ENCODE results near the gene TAMM41. TPM values are rescaled to one million over a fixed set of nuclear protein-coding genes. Genes with fewer than 3 reads are reported as not detected.

TAMM41 gene
- polyA plus RNA-seq, 3 donors, result 5.1 to 8.1 (median 6.9) TPM

GRCh38 chr3:11820531-11821041 is 26.1 kb downstream of the TAMM41 start:
- H3K27ac ChIP-seq (ENCODE audit: low read depth, low read length), result no peak overlapping the region
- 52 to 75% (median 64%) methylated on average over 3 of the region's 3 CpGs for WGBS, 3 donors

- H3K27ac ChIP-seq (ENCODE audit: low read depth, low read length), result no peak overlapping the region
- WGBS, 3 donors, result 90 to 96% (median 93%) methylated on average over 4 of the region's 4 CpGs
Observed at GRCh38 chr3:11819146-11819689, 27.5 kb downstream of the TAMM41 start.

GRCh38 chr3:11818033-11818432 is 28.7 kb downstream of the TAMM41 start:
- 73 to 79% (median 76%) methylated on average over 5 of the region's 5 CpGs for WGBS, 3 donors
- H3K27ac ChIP-seq (ENCODE audit: low read depth, low read length), result no peak overlapping the region

GRCh38 chr3:11815111-11815510 is 31.6 kb downstream of the TAMM41 start:
- no peak overlapping the region for H3K27ac ChIP-seq (ENCODE audit: low read depth, low read length)
- 79 to 93% (median 82%) methylated on average over 4 of the region's 4 CpGs for WGBS, 3 donors

- no peak overlapping the region for H3K27ac ChIP-seq (ENCODE audit: low read depth, low read length)
- 96 to 97% (median 96%) methylated on average over 6 of the region's 6 CpGs for WGBS, 3 donors
Observed at GRCh38 chr3:11814663-11815062, 32.0 kb downstream of the TAMM41 start.

- no peak overlapping the region for H3K27ac ChIP-seq (ENCODE audit: low read depth, low read length)
- 73 to 82% (median 77%) methylated on average over 3 of the region's 3 CpGs for WGBS, 3 donors
Observed at GRCh38 chr3:11810276-11810675, 36.4 kb downstream of the TAMM41 start.

- H3K27ac ChIP-seq (ENCODE audit: low read depth, low read length), result no peak overlapping the region
- WGBS, 3 donors, result 75 to 90% (median 85%) methylated on average over 9 of the region's 9 CpGs
Observed at GRCh38 chr3:11808231-11808630, 38.5 kb downstream of the TAMM41 start.

- WGBS, 3 donors, result 90 to 93% (median 92%) methylated on average over 5 of the region's 5 CpGs
- no peak overlapping the region for H3K27ac ChIP-seq (ENCODE audit: low read depth, low read length)
Observed at GRCh38 chr3:11807686-11808085, 39.0 kb downstream of the TAMM41 start.

- 95 to 98% (median 95%) methylated on average over 7 of the region's 7 CpGs for WGBS, 3 donors
Observed at GRCh38 chr3:11805716-11806115, 41.0 kb downstream of the TAMM41 start.

GRCh38 chr3:11803977-11804892 is 42.5 kb downstream of the TAMM41 start:
- WGBS, 3 donors, result 48 to 53% (median 51%) methylated on average over 2 of the region's 2 CpGs
- no peak overlapping the region for H3K27ac ChIP-seq (ENCODE audit: low read depth, low read length)

More at GRCh38 chr3:11805716-11806115, 41.0 kb downstream of the TAMM41 start:
- no peak overlapping the region for H3K27ac ChIP-seq (ENCODE audit: low read depth, low read length)

- no peak overlapping the region for H3K27ac ChIP-seq (ENCODE audit: low read depth, low read length)
- WGBS, 3 donors, result 94 to 98% (median 97%) methylated on average over 1 of the region's 1 CpG
Observed at GRCh38 chr3:11799791-11800190, 46.9 kb downstream of the TAMM41 start.

- WGBS, 3 donors, result 97 to 99% (median 98%) methylated on average over 2 of the region's 2 CpGs
- H3K27ac ChIP-seq (ENCODE audit: low read depth, low read length), result no peak overlapping the region
Observed at GRCh38 chr3:11794927-11795326, 51.8 kb downstream of the TAMM41 start.

GRCh38 chr3:11791339-11792200 is 55.1 kb downstream of the TAMM41 start:
- H3K27ac ChIP-seq (ENCODE audit: low read depth, low read length), result no peak overlapping the region
- 86 to 94% (median 90%) methylated on average over 6 of the region's 6 CpGs for WGBS, 3 donors

- 89 to 100% (median 90%) methylated on average over 1 of the region's 1 CpG for WGBS, 3 donors
- H3K27ac ChIP-seq (ENCODE audit: low read depth, low read length), result no peak overlapping the region
Observed at GRCh38 chr3:11789412-11789811, 57.3 kb downstream of the TAMM41 start.

GRCh38 chr3:11784971-11785377 is 61.7 kb downstream of the TAMM41 start:
- 57 to 69% (median 61%) methylated on average over 3 of the region's 3 CpGs for WGBS, 3 donors
- no peak overlapping the region for H3K27ac ChIP-seq (ENCODE audit: low read depth, low read length)

- 87 to 95% (median 89%) methylated on average over 1 of the region's 1 CpG for WGBS, 3 donors
- no peak overlapping the region for H3K27ac ChIP-seq (ENCODE audit: low read depth, low read length)
Observed at GRCh38 chr3:11780341-11780740, 66.3 kb downstream of the TAMM41 start.

- H3K27ac ChIP-seq (ENCODE audit: low read depth, low read length), result no peak overlapping the region
- WGBS, 3 donors, result 75 to 90% (median 81%) methylated on average over 3 of the region's 3 CpGs
Observed at GRCh38 chr3:11779626-11780025, 67.1 kb downstream of the TAMM41 start.

- H3K27ac ChIP-seq (ENCODE audit: low read depth, low read length), result no peak overlapping the region
- 98 to 100% (median 100%) methylated on average over 2 of the region's 2 CpGs for WGBS, 3 donors
Observed at GRCh38 chr3:11778248-11778647, 68.4 kb downstream of the TAMM41 start.

GRCh38 chr3:11776346-11776745 is 70.3 kb downstream of the TAMM41 start:
- WGBS, 3 donors, result 96 to 98% (median 97%) methylated on average over 8 of the region's 8 CpGs
- no peak overlapping the region for H3K27ac ChIP-seq (ENCODE audit: low read depth, low read length)
